Neural cell (in vitro differentiated cells): ENCODE results near the gene LDLRAD3. TPM values are rescaled to one million over a fixed set of nuclear protein-coding genes. Genes with fewer than 3 reads are reported as not detected.

Source experiments
- H2AFZ ChIP-seq: fragments of 200-600, 300-800 bp; sonication (generic), shearing (Covaris generic); 2 replicates; pipeline ENCODE4 v1.6.0; 2014; ENCODE audit warnings: low read depth, mild to moderate bottlenecking, antibody characterized with exemption, low read length, moderate library complexity
- H3F3A ChIP-seq: fragments of 200-600 bp; shearing (Covaris generic); 2 replicates; pipeline ENCODE4 v1.6.1; 2016; ENCODE audit warnings: mild to moderate bottlenecking, moderate library complexity, mixed read lengths, antibody characterized with exemption, low read length; ENCODE audit not compliant: insufficient read depth, poor library complexity, severe bottlenecking
- H3K27ac ChIP-seq: fragments of 200-600, 300-800 bp; sonication (generic), shearing (Covaris generic); 2 replicates; pipeline ENCODE4 v1.5.1; 2014; ENCODE audit warnings: mild to moderate bottlenecking, low read length, moderate library complexity
- H3K27me3 ChIP-seq: fragments of 300-800, 200-600 bp; sonication (generic), shearing (Covaris generic); 2 replicates; pipeline ENCODE4 v1.6.0; 2014; ENCODE audit warnings: mild to moderate bottlenecking, low read depth, low read length, moderate library complexity; ENCODE audit not compliant: insufficient read depth
- H3K36me3 ChIP-seq: fragments of 300-800, 200-600 bp; sonication (generic), shearing (Covaris generic); 2 replicates; pipeline ENCODE4 v1.5.1; 2014; ENCODE audit warnings: mild to moderate bottlenecking, antibody characterized with exemption, low read length, moderate library complexity; ENCODE audit not compliant: insufficient read depth
- H3K4me2 ChIP-seq: fragments of 300-800, 200-600 bp; sonication (generic), shearing (Covaris generic); 2 replicates; pipeline ENCODE4 v1.6.0; 2014; ENCODE audit warnings: mild to moderate bottlenecking, low read length
- H3K4me3 ChIP-seq: fragments of 300-800, 200-600 bp; sonication (generic), shearing (Covaris generic); 2 replicates; pipeline ENCODE4 v1.5.1; 2014; ENCODE audit warnings: mild to moderate bottlenecking, low read length, moderate library complexity
- H3K79me2 ChIP-seq: fragments of 200-600 bp; shearing (Covaris generic); replicated peaks from 2 replicates; pipeline ENCODE4 v1.6.0; 2014; ENCODE audit warnings: mild to moderate bottlenecking, low read length, moderate library complexity; ENCODE audit not compliant: insufficient read depth
- H3K9ac ChIP-seq: fragments of 300-800, 200-600 bp; sonication (generic), shearing (Covaris generic); 2 replicates; pipeline ENCODE4 v1.6.1; 2016; ENCODE audit warnings: mild to moderate bottlenecking, low read length, mixed read lengths
- H3K9me2 ChIP-seq: fragments of 200-600 bp; shearing (Covaris generic); 2 replicates; pipeline ENCODE4 v1.6.1; 2016; ENCODE audit warnings: mild to moderate bottlenecking, low read length, mixed read lengths; ENCODE audit not compliant: insufficient read depth
- H3K9me3 ChIP-seq: fragments of 200-600, 300-800 bp; sonication (generic), shearing (Covaris generic); 2 replicates; pipeline ENCODE4 v1.6.1; 2016; ENCODE audit warnings: mild to moderate bottlenecking, mixed run types, low read length, moderate library complexity, mixed read lengths
- H4K20me1 ChIP-seq: fragments of 200-600 bp; shearing (Covaris generic); 2 replicates; pipeline ENCODE4 v1.6.1; 2016; ENCODE audit warnings: mild to moderate bottlenecking, mixed run types; ENCODE audit not compliant: insufficient read depth
- EP300 ChIP-seq: fragments of 450-650 bp; conservative IDR thresholded peaks from 2 replicates; pipeline ENCODE4 v1.6.1; 2014; ENCODE audit warnings: antibody characterized with exemption, mild to moderate bottlenecking, moderate library complexity; ENCODE audit not compliant: poor library complexity, severe bottlenecking
- EZH2 ChIP-seq: fragments of 200-600, 300-800 bp; shearing (Covaris generic), sonication (generic); IDR thresholded peaks from 2 replicates; pipeline ENCODE4 v1.6.1; 2014; ENCODE audit warnings: antibody characterized with exemption, low read length, borderline replicate concordance, mild to moderate bottlenecking; ENCODE audit not compliant: insufficient read depth, poor library complexity, severe bottlenecking
- MXI1 ChIP-seq: fragments of 450-650 bp; conservative IDR thresholded peaks from 2 replicates; pipeline ENCODE4 v1.6.1; 2014; ENCODE audit warnings: antibody characterized with exemption, mild to moderate bottlenecking; ENCODE audit not compliant: poor library complexity, severe bottlenecking
- POLR2AphosphoS5 ChIP-seq: IDR thresholded peaks from 2 replicates; pipeline ENCODE4 v1.6.1; 2012
- RAD21 ChIP-seq: fragments of 450-650 bp; conservative IDR thresholded peaks from 2 replicates; pipeline ENCODE4 v1.6.1; 2014; ENCODE audit warnings: antibody characterized with exemption, mild to moderate bottlenecking, moderate library complexity
- SMC3 ChIP-seq: fragments of 450-650 bp; conservative IDR thresholded peaks from 2 replicates; pipeline ENCODE4 v1.6.1; 2014; ENCODE audit warnings: antibody characterized with exemption, mild to moderate bottlenecking, moderate library complexity; ENCODE audit not compliant: poor library complexity
- TAF1 ChIP-seq: IDR thresholded peaks from 2 replicates; pipeline ENCODE4 v1.6.1; 2012; ENCODE audit warnings: low read depth
- polyA plus RNA-seq: library from polyadenylated mRNA; depleted of rRNA; stranded (reverse); fragments of >200 nt; gene quantifications from 2 replicates; pipeline ENCODE4 v1.2.3, GENCODE V29; 2014
- TF ChIP-seq, protein P1 (sequence below): fragments of 450-650 bp; IDR thresholded peaks from 2 replicates; pipeline ENCODE4 v1.5.1; 2014; ENCODE audit warnings: antibody characterized with exemption, mild to moderate bottlenecking, moderate library complexity; ENCODE audit not compliant: poor library complexity, severe bottlenecking
- TF ChIP-seq, protein P2 (sequence below): IDR thresholded peaks from 2 replicates; pipeline ENCODE4 v1.6.1; 2012; ENCODE audit warnings: borderline replicate concordance

Gene LDLRAD3
- polyA plus RNA-seq, 1 donor from 2014 or later, result 3.5 TPM

DNA sequence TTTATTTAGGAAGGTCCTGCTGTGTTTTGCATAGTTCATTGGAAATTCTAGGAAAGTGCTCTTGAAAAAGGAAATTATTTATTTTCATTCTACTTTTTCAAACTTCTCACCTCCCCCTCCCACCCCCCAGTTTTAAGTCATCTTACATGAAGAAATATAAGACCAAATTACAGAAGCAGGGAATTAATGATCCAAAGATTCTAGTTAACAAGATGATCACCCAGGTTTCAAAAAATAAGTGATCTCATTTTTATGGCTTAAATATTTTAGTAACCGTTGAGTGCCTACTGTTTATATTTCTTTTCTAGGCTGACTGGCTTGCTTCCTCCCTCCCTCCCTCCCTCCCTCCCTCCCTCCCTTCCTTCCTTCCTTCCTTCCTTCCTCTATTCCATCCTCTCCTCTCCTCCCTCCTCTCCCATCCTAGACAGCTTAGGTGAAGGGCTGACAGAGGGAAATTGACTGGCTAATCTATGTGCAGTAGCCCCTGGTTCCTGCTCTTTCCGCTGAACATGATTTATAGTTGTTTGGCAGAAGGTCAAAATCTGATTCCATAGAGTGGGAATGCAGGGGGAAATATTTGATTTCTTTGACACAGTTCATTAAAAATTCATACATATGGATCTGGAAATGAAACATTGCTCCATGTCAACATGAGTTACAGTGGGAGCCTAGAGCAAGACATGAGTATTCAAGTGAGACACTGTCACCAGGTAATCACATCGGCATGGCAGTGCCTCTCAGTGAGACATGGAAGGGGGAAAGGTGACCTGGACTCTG, 221.9 kb downstream of the LDLRAD3 start:
- no peaks in the 10 kb centered on the region for H3K9me3 ChIP-seq
- no peak overlapping the region for H3K9ac ChIP-seq
- no peaks in the 10 kb centered on the region for H4K20me1 ChIP-seq
- H2AFZ ChIP-seq, result no peak overlapping the region
- H3F3A ChIP-seq, result no peaks in the 10 kb centered on the region
- H3K36me3 ChIP-seq, result no peaks in the 10 kb centered on the region
- no peak overlapping the region for H3K4me3 ChIP-seq
- no peaks in the 10 kb centered on the region for H3K9me2 ChIP-seq
- no peak overlapping the region for H3K4me2 ChIP-seq
- no peaks in the 10 kb centered on the region for H3K27me3 ChIP-seq
- no peaks in the 10 kb centered on the region for H3K79me2 ChIP-seq
- TF ChIP-seq TAF1, result no peak
- no peak for TF ChIP-seq SMC3
- TF ChIP-seq, protein P1, sequence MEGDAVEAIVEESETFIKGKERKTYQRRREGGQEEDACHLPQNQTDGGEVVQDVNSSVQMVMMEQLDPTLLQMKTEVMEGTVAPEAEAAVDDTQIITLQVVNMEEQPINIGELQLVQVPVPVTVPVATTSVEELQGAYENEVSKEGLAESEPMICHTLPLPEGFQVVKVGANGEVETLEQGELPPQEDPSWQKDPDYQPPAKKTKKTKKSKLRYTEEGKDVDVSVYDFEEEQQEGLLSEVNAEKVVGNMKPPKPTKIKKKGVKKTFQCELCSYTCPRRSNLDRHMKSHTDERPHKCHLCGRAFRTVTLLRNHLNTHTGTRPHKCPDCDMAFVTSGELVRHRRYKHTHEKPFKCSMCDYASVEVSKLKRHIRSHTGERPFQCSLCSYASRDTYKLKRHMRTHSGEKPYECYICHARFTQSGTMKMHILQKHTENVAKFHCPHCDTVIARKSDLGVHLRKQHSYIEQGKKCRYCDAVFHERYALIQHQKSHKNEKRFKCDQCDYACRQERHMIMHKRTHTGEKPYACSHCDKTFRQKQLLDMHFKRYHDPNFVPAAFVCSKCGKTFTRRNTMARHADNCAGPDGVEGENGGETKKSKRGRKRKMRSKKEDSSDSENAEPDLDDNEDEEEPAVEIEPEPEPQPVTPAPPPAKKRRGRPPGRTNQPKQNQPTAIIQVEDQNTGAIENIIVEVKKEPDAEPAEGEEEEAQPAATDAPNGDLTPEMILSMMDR, result no peak
- TF ChIP-seq EP300, result no peak
- TF ChIP-seq, protein P2, sequence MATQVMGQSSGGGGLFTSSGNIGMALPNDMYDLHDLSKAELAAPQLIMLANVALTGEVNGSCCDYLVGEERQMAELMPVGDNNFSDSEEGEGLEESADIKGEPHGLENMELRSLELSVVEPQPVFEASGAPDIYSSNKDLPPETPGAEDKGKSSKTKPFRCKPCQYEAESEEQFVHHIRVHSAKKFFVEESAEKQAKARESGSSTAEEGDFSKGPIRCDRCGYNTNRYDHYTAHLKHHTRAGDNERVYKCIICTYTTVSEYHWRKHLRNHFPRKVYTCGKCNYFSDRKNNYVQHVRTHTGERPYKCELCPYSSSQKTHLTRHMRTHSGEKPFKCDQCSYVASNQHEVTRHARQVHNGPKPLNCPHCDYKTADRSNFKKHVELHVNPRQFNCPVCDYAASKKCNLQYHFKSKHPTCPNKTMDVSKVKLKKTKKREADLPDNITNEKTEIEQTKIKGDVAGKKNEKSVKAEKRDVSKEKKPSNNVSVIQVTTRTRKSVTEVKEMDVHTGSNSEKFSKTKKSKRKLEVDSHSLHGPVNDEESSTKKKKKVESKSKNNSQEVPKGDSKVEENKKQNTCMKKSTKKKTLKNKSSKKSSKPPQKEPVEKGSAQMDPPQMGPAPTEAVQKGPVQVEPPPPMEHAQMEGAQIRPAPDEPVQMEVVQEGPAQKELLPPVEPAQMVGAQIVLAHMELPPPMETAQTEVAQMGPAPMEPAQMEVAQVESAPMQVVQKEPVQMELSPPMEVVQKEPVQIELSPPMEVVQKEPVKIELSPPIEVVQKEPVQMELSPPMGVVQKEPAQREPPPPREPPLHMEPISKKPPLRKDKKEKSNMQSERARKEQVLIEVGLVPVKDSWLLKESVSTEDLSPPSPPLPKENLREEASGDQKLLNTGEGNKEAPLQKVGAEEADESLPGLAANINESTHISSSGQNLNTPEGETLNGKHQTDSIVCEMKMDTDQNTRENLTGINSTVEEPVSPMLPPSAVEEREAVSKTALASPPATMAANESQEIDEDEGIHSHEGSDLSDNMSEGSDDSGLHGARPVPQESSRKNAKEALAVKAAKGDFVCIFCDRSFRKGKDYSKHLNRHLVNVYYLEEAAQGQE, result no peak
- no peak for TF ChIP-seq EZH2
- no peak for TF ChIP-seq POLR2AphosphoS5
- no peak for TF ChIP-seq RAD21
- TF ChIP-seq MXI1, result no peak
- no peak overlapping the region for H3K27ac ChIP-seq

GRCh38 chr11:36167073-36167472, 223.2 kb downstream of the LDLRAD3 start:
- Histone ChIP-seq H3K4me3 (no peak overlapping the region), H3K9ac (no peak overlapping the region), H3K9me3 (no peaks in the 10 kb centered on the region), H3K4me2 (no peak overlapping the region), H3K27me3 (no peaks in the 10 kb centered on the region), H3F3A (no peaks in the 10 kb centered on the region), H3K9me2 (no peaks in the 10 kb centered on the region), H2AFZ (no peak overlapping the region), H3K36me3 (no peaks in the 10 kb centered on the region), H3K27ac (no peak overlapping the region), H3K79me2 (no peaks in the 10 kb centered on the region), H4K20me1 (no peaks in the 10 kb centered on the region)
- TF ChIP-seq, protein P1, result no peak
- TF ChIP-seq SMC3 (no peak), EZH2 (no peak), RAD21 (no peak), MXI1 (no peak), POLR2AphosphoS5 (no peak), EP300 (no peak), TAF1 (no peak)
- TF ChIP-seq, protein P2, result no peak
